GM10248 (cell line): ENCODE data around the gene AMDHD1.

Experiments
- CTCF ChIA-PET: fragments of 300-600 bp; sonication (Branson Sonifier 250); formaldehyde crosslinking; extraction: SDS; loops from one replicate; lab custom pipeline; 2021; ENCODE audit warnings: antibody characterized with exemption; lab: Yijun Ruan, JAX
- POLR2A ChIA-PET: fragments of 350-650 bp; sonication (Branson Sonifier 250); formaldehyde crosslinking; extraction: SDS; loops from one replicate; lab custom pipeline; 2020; ENCODE audit warnings: antibody characterized with exemption; lab: Yijun Ruan, JAX
- DNase-seq: peaks from one replicate; pipeline ENCODE4 v3.0.0; 2012; ENCODE audit errors: extremely low spot score
- CTCF ChIP-seq: IDR thresholded peaks from 2 replicates; pipeline ENCODE4 v1.5.1; 2012; ENCODE audit warnings: mild to moderate bottlenecking, low read depth; ENCODE audit errors: extremely low read depth, missing control alignments, control extremely low read depth

Gene AMDHD1

GRCh38 chr12:95978774-95979173, 35.6 kb downstream of the AMDHD1 start:
- ChIA-PET CTCF (interaction anchor here (0.6 to 3.4 kb wide), 2 partner anchors 16 to 20 kb away, joined by 3 to 13 read pairs; no protein-coding TSS in a partner anchor), POLR2A (no interaction called here)
- no peak for TF ChIP-seq CTCF
- DNase-seq: no peak

GRCh38 chr12:95980437-95980836, 37.3 kb downstream of the AMDHD1 start:
- CTCF ChIA-PET: interaction anchor here (1.3 kb wide), 1 partner anchor 61 kb away, joined by 3 read pairs; no protein-coding TSS in a partner anchor
- no peak for TF ChIP-seq CTCF
- no peak for DNase-seq
- POLR2A ChIA-PET: no interaction called here

GRCh38 chr12:95982602-95983001, 39.5 kb downstream of the AMDHD1 start:
- TF ChIP-seq CTCF: no peak
- no peak for DNase-seq
- ChIA-PET POLR2A (no interaction called here), CTCF (interaction anchor here (2.0 kb wide), 1 partner anchor 10 kb away, joined by 5 read pairs; no protein-coding TSS in a partner anchor)

- no peak for DNase-seq
- CTCF ChIA-PET: no interaction called here
- POLR2A ChIA-PET: no interaction called here
- TF ChIP-seq CTCF: no peak
Observed at GRCh38 chr12:95984682-95985081, 41.6 kb downstream of the AMDHD1 start.

GRCh38 chr12:95986635-95987570, 43.8 kb downstream of the AMDHD1 start:
- TF ChIP-seq CTCF: no peak
- no peak for DNase-seq
- CTCF ChIA-PET: interaction anchor here (1.0 to 2.3 kb wide), 2 partner anchors 10 to 12 kb away, joined by 3 to 11 read pairs; no protein-coding TSS in a partner anchor
- POLR2A ChIA-PET: no interaction called here

GRCh38 chr12:95988506-95989275, 45.6 kb downstream of the AMDHD1 start:
- DNase-seq: no peak
- no peak for TF ChIP-seq CTCF
- ChIA-PET CTCF (interaction anchor here (0.7 kb wide), 1 partner anchor 10 kb away, joined by 5 read pairs; no protein-coding TSS in a partner anchor), POLR2A (no interaction called here)
